ENCODE results near the gene FAM174B. TPM values are rescaled to one million over a fixed set of nuclear protein-coding genes. Genes with fewer than 3 reads are reported as not detected.

The FAM174B gene
- total RNA-seq, 6 donors from 2014 or later: 54.5 to 109 (median 67.5) TPM

- no peaks in the 10 kb centered on the region for H3K36me3 ChIP-seq
- DNase-seq: no peak
- no peak overlapping the region for H3K27ac ChIP-seq
- ATAC-seq (ENCODE audit: low FRiP score in 2 of 2): no peak
- no peaks in the 10 kb centered on the region for H3K27me3 ChIP-seq
- 88 to 95% methylated on average over 2 of the region's 2 CpGs for WGBS, 2 donors
- TF ChIP-seq POLR2A (IDR thresholded peaks at IDR 0.05) (no peak), CTCF (IDR thresholded peaks at IDR 0.05) (no peak), EP300 (IDR thresholded peaks at IDR 0.05) (no peak), POLR2AphosphoS5 (IDR thresholded peaks at IDR 0.05) (no peak)
- peaks cover 17 to 24% (median 21%) of the 10 kb centered on the region in 4 donors for H3K4me1 ChIP-seq
- H3K4me3 ChIP-seq: no peak overlapping the region
- H3K9me3 ChIP-seq: no peaks in the 10 kb centered on the region
Observed at GRCh38 chr15:92670621-92671020, 15.0 kb upstream of the FAM174B start.

DNA sequence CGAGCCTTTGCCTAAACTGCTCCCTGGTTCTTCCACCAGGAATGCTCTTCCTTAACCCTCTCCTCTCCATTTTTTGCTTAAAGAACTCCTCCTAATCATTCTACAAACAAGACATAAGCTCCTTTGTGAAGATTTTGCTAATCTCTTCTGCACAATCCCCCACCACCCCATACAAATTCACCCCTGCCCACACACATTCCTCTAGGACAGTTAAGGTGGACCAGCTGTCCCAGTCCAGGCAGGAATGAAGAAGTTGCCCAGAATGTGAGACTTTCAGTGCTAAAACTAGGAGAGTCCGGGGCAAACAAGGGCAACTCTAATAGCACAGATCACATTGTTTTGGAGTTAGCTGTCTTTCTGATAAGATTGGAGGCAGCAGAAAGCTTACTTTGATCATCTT, 13.9 kb upstream of the FAM174B start:
- TF ChIP-seq EP300 (IDR thresholded peaks at IDR 0.05): no peak
- TF ChIP-seq POLR2AphosphoS5 (IDR thresholded peaks at IDR 0.05): no peak
- TF ChIP-seq POLR2A (IDR thresholded peaks at IDR 0.05): no peak
- TF ChIP-seq CTCF (IDR thresholded peaks at IDR 0.05): no peak
- Histone ChIP-seq H3K4me1 (peaks cover 22 to 35% (median 28%) of the 10 kb centered on the region in 4 donors), H3K4me3 (no peak overlapping the region), H3K27me3 (no peaks in the 10 kb centered on the region), H3K27ac (no peak overlapping the region), H3K36me3 (no peaks in the 10 kb centered on the region), H3K9me3 (no peaks in the 10 kb centered on the region)
- no peak for DNase-seq
- WGBS, 2 donors: 79 to 84% methylated on average over 2 of the region's 2 CpGs
- ATAC-seq (ENCODE audit: low FRiP score in 2 of 2): no peak

DNA sequence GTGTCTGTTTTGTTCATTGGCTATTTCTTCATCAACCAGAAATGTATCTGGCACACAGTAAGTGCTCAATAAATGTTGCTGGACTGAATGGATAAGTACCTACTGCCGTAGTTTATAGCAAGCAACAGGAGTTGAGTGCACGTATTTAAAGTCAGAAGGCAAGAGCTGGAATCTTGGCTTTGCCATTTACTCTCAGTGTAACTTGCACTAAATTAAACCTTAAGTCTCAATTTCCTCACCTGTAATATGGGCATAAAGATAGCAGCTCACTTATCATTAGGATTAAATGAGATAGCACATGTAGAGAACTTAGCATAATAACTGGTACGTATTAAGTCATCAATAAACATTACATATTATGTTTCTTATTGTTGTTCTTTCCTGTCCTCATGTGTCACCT, 13.0 kb upstream of the FAM174B start:
- no peak overlapping the region for H3K4me3 ChIP-seq
- WGBS, 2 donors: 89 to 93% methylated on average over 3 of the region's 3 CpGs
- peaks cover 22 to 35% (median 28%) of the 10 kb centered on the region in 4 donors for H3K4me1 ChIP-seq
- DNase-seq (no peak), ATAC-seq (ENCODE audit: low FRiP score in 2 of 2) (no peak)
- H3K27me3 ChIP-seq: no peaks in the 10 kb centered on the region
- H3K36me3 ChIP-seq: no peaks in the 10 kb centered on the region
- TF ChIP-seq EP300 (IDR thresholded peaks at IDR 0.05): no peak
- TF ChIP-seq POLR2A (IDR thresholded peaks at IDR 0.05): no peak
- no peak for TF ChIP-seq POLR2AphosphoS5 (IDR thresholded peaks at IDR 0.05)
- no peak for TF ChIP-seq CTCF (IDR thresholded peaks at IDR 0.05)
- no peaks in the 10 kb centered on the region for H3K9me3 ChIP-seq
- H3K27ac ChIP-seq: no peak overlapping the region

DNA sequence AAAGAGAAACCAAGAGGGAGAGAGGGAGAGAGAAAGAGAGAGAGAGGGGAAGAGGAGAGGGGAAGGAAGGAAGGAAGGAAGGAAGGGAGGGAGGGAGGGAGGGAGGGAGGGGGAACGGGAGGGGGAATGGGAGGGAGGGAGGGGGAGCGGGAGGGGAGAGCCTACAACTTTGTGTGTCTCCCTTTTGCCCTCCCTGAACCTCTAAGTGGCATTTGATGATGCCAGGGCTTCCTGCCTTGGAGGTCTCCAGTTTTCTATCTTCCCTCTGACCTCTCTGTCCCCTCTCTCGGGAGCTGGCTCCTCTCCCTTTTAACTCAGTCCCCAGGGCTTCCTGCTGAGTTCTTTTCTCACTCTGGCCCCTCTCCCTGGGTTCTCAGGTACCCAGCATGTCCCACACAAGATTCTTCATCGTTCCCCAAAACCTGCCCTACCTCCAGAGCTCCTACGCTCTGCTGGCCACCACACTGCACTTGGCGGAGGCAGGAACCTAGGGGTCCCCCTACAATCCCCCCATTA, 12.5 kb upstream of the FAM174B start:
- DNase-seq: no peak
- TF ChIP-seq EP300 (IDR thresholded peaks at IDR 0.05) (no peak), CTCF (IDR thresholded peaks at IDR 0.05) (no peak), POLR2AphosphoS5 (IDR thresholded peaks at IDR 0.05) (no peak), POLR2A (IDR thresholded peaks at IDR 0.05) (no peak)
- H3K9me3 ChIP-seq: no peaks in the 10 kb centered on the region
- no peak overlapping the region for H3K4me3 ChIP-seq
- 52 to 70% methylated on average over 4 to 6 of the region's 6 CpGs for WGBS, 2 donors
- no peaks in the 10 kb centered on the region for H3K36me3 ChIP-seq
- no peaks in the 10 kb centered on the region for H3K27me3 ChIP-seq
- H3K4me1 ChIP-seq: peaks cover 22 to 35% (median 28%) of the 10 kb centered on the region in 4 donors
- H3K27ac ChIP-seq: peak overlapping the region; percentile 38 to 62 (median 48)
- no peak for ATAC-seq (ENCODE audit: low FRiP score in 2 of 2)

- 46 to 48% methylated on average over 9 to 13 of the region's 13 CpGs for WGBS, 2 donors
- Histone ChIP-seq H3K36me3 (no peaks in the 10 kb centered on the region), H3K27me3 (no peaks in the 10 kb centered on the region), H3K4me3 (no peak overlapping the region), H3K9me3 (no peaks in the 10 kb centered on the region), H3K4me1 (peaks cover 22 to 35% (median 28%) of the 10 kb centered on the region in 4 donors), H3K27ac (peak overlapping the region; percentile 38 to 62 (median 48))
- TF ChIP-seq POLR2AphosphoS5 (IDR thresholded peaks at IDR 0.05): no peak
- TF ChIP-seq EP300 (IDR thresholded peaks at IDR 0.05): no peak
- TF ChIP-seq POLR2A (IDR thresholded peaks at IDR 0.05): no peak
- no peak for TF ChIP-seq CTCF (IDR thresholded peaks at IDR 0.05)
- DNase-seq: no peak
- ATAC-seq (ENCODE audit: low FRiP score in 2 of 2): peak; percentile 11 to 27
Observed at GRCh38 chr15:92667287-92667904, 11.8 kb upstream of the FAM174B start.
